HEK293T (cell line): ENCODE data around the gene HOXC5.
A peak's percentile ranks its signal among the peaks of the same experiment; 100 is the strongest.

Source experiments
- CTCF ChIA-PET: fragments of 350-600 bp; formaldehyde crosslinking; extraction: SDS; loops from one replicate; lab custom pipeline; 2021; ENCODE audit warnings: antibody characterized with exemption, inconsistent platforms; lab: Yijun Ruan, JAX
- POLR2A ChIA-PET: fragments of 350-600 bp; formaldehyde crosslinking; extraction: SDS; loops from one replicate; lab custom pipeline; 2020; ENCODE audit warnings: antibody characterized with exemption, inconsistent platforms; lab: Yijun Ruan, JAX
- DNase-seq: peaks from one replicate; pipeline ENCODE4 v3.0.0; 2012; ENCODE audit warnings: mixed read lengths; ENCODE audit errors: extremely low spot score
- ARNT ChIP-seq: fragments of 450-650 bp; IDR thresholded peaks from 2 replicates; pipeline ENCODE4 v1.6.1; 2017; ENCODE audit warnings: mild to moderate bottlenecking
- BHLHE40 ChIP-seq: fragments of 450-650 bp; IDR thresholded peaks from 2 replicates; pipeline ENCODE4 v1.6.1; 2016; ENCODE audit warnings: mild to moderate bottlenecking, moderate library complexity, borderline replicate concordance
- CTBP1 ChIP-seq: fragments of 450-650 bp; IDR thresholded peaks from 2 replicates; pipeline ENCODE4 v1.6.1; 2016; ENCODE audit warnings: borderline replicate concordance
- ELF4 ChIP-seq: fragments of 450-650 bp; IDR thresholded peaks from 2 replicates; pipeline ENCODE4 v1.6.1; 2017; ENCODE audit warnings: antibody characterized with exemption
- FOXA1 ChIP-seq: fragments of 450-650 bp; IDR thresholded peaks from 2 replicates; pipeline ENCODE4 v1.6.1; 2016; ENCODE audit warnings: mild to moderate bottlenecking
- FOXK2 ChIP-seq: fragments of 450-650 bp; IDR thresholded peaks from 2 replicates; pipeline ENCODE4 v1.6.1; 2016; ENCODE audit warnings: mild to moderate bottlenecking
- FOXM1 ChIP-seq: fragments of 450-650 bp; IDR thresholded peaks from 2 replicates; pipeline ENCODE4 v1.6.1; 2017; ENCODE audit warnings: mild to moderate bottlenecking, borderline replicate concordance
- HDGF ChIP-seq: fragments of 450-650 bp; IDR thresholded peaks from 2 replicates; pipeline ENCODE4 v1.6.1; 2017; ENCODE audit warnings: antibody characterized with exemption, borderline replicate concordance
- L3MBTL2 ChIP-seq: fragments of 450-650 bp; conservative IDR thresholded peaks from 2 replicates; pipeline ENCODE4 v1.6.1; 2016; ENCODE audit warnings: mild to moderate bottlenecking
- LEF1 ChIP-seq: fragments of 450-650 bp; IDR thresholded peaks from 2 replicates; pipeline ENCODE4 v1.6.1; 2017; ENCODE audit warnings: mild to moderate bottlenecking, borderline replicate concordance
- NFRKB ChIP-seq: fragments of 450-650 bp; IDR thresholded peaks from 2 replicates; pipeline ENCODE4 v1.6.1; 2016; ENCODE audit warnings: mild to moderate bottlenecking, moderate library complexity
- SP1 ChIP-seq: fragments of 450-650 bp; IDR thresholded peaks from 2 replicates; pipeline ENCODE4 v1.6.1; 2017
- SUZ12 ChIP-seq: fragments of 450-650 bp; IDR thresholded peaks from 2 replicates; pipeline ENCODE4 v1.6.1; 2016; ENCODE audit warnings: mild to moderate bottlenecking
- TARDBP ChIP-seq: fragments of 450-650 bp; IDR thresholded peaks from 2 replicates; pipeline ENCODE4 v1.6.1; 2016
- ZNF384 ChIP-seq: fragments of 450-650 bp; IDR thresholded peaks from 2 replicates; pipeline ENCODE4 v1.6.1; 2016
- TF ChIP-seq, protein P1 (sequence below): fragments of 450-650 bp; IDR thresholded peaks from 2 replicates; pipeline ENCODE4 v1.6.1; 2016

The HOXC5 gene

DNA sequence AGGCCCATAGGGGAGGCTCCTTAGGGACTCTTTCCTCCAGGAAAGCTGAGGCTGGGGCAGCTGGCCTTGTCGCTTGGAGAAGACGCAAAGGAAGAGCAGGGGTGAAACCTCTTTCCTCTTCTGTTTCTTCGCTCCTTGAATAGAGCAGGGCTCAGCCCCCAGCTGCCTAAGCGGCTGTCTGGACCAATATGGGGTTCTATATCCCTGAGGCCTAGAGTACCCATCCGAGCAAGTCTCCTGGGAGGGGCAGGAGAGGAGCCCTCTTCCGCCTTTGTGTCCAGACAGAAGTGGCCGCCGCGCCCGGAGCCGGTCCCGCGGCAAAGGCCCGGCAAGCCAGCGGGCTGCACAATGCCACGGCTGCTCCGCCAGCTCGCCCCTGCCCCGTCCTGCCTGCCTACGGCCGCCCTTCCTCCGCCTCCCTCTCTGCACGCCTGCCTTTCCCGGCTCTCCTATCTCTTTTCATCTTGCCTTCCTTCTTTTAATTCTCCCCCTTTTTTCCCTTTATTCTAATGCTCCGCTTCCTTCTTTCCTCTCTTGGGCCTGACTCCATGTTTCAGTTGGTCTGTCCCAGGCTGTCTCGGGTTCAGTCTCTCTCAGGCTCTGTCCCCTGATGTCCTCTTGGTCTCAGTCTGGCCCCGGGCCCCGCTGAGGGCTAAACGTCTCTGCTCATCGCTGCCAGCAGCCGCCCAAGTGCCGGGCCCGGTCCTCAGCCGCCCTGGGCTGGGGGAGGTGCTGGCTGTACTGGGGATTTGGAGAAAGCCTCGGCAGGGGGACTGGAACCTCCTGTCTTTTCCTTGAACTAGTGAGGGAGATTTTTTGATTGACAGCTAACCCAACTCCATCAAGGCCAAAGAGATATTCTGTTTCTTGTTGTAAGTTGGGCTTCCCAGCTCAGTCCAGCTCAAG, 35.4 kb upstream of the HOXC5 start:
- no peak for TF ChIP-seq L3MBTL2
- TF ChIP-seq CTBP1 = peak; percentile 48; the same call in 1 of the 2 replicates
- TF ChIP-seq ZNF384 = no peak
- TF ChIP-seq HDGF = no peak
- TF ChIP-seq, protein P1, sequence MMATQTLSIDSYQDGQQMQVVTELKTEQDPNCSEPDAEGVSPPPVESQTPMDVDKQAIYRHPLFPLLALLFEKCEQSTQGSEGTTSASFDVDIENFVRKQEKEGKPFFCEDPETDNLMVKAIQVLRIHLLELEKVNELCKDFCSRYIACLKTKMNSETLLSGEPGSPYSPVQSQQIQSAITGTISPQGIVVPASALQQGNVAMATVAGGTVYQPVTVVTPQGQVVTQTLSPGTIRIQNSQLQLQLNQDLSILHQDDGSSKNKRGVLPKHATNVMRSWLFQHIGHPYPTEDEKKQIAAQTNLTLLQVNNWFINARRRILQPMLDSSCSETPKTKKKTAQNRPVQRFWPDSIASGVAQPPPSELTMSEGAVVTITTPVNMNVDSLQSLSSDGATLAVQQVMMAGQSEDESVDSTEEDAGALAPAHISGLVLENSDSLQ = peak; percentile 98
- no peak for TF ChIP-seq ELF4
- CTCF ChIA-PET = interaction anchor here (0.6 to 4.8 kb wide), 6 partner anchors 9 to 241 kb away, joined by 3 to 27 read pairs (median 5); partner anchors contain the start of gene HOXC10
- DNase-seq = no peak
- POLR2A ChIA-PET = interaction anchor here (0.7 to 7.6 kb wide), 7 partner anchors 11 to 210 kb away, joined by 3 to 69 read pairs (median 4); partner anchors contain the start of genes HOXC10 and HOXC8

DNA sequence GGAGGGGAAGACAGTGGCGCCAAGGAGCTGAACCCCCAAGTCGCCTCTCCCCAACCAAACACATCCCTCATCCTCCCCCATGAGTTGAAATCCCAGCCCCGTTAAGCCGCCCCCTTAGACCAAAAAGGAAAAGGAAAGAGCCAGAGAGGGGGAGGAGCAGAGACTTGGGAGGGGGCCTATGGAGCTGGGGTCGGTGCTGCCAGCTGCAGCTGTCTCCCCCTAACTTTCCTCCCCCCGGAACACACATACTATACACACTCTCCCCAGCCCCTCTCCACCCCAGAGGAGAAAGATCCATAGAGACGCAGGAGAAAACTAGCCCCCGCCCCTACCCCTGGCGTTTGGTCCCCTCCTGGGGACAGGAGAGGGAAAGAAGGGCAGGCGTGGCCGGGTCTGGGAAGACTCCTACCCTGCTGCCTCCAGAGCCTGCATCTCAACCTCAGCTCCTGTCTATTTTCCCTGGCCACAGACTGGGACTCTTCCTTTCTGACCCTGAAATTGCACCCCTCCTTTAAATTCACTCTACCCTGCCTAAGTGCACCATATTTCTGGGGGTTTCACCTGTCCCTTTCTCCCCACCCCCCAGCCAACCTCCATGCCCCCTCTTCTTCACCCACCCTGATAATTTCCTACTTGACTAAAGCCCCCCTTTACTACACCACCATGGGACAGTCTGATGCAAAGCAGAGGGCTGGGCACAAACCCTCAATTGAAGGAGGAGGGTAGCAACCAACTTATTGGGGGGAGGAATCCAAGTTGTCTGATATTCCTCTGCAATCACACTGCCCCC, 34.5 kb upstream of the HOXC5 start:
- POLR2A ChIA-PET = interaction anchor here (0.7 to 7.6 kb wide), 5 partner anchors 11 to 210 kb away, joined by 3 to 69 read pairs (median 3); partner anchors contain the start of gene HOXC10
- no peak for DNase-seq
- TF ChIP-seq FOXM1 = no peak
- TF ChIP-seq SUZ12 = no peak
- TF ChIP-seq, protein P1 = no peak
- TF ChIP-seq L3MBTL2 = no peak
- TF ChIP-seq LEF1 = no peak
- TF ChIP-seq TARDBP = no peak
- TF ChIP-seq HDGF = no peak
- no peak for TF ChIP-seq FOXA1
- no peak for TF ChIP-seq FOXK2
- TF ChIP-seq ZNF384 = no peak
- TF ChIP-seq NFRKB = no peak
- TF ChIP-seq CTBP1 = no peak
- TF ChIP-seq BHLHE40 = no peak
- TF ChIP-seq ARNT = no peak
- no peak for TF ChIP-seq SP1
- CTCF ChIA-PET = interaction anchor here (0.6 to 4.8 kb wide), 8 partner anchors 10 to 255 kb away, joined by 3 to 27 read pairs (median 4); partner anchors contain the start of gene HOXC10

DNA sequence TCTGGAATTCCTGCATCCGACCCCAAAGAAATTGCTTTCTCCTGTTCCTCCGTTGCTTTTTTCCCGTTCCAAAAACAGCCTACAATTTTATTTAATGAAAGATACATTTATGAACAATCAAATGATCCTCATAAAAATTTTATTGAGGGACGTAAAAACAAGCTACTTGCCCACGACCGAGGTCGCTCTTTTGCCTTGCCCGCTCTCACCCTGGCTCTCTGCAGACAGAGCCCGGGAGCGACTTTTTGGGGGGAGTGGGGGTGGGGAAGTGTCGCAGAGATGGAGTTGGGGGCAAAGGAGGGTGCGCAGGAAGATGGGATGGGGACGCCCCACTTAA, 34.0 kb upstream of the HOXC5 start:
- CTCF ChIA-PET = interaction anchor here (0.8 to 4.8 kb wide), 4 partner anchors 10 to 256 kb away, joined by 3 to 27 read pairs (median 8); partner anchors contain the start of gene HOXC10
- no peak for DNase-seq
- no peak for TF ChIP-seq CTBP1
- no peak for TF ChIP-seq FOXM1
- TF ChIP-seq, protein P1 = no peak
- TF ChIP-seq NFRKB = no peak
- no peak for TF ChIP-seq ARNT
- TF ChIP-seq HDGF = no peak
- TF ChIP-seq LEF1 = no peak
- no peak for TF ChIP-seq SUZ12
- TF ChIP-seq L3MBTL2 = no peak
- TF ChIP-seq ELF4 = no peak
- TF ChIP-seq TARDBP = no peak
- TF ChIP-seq FOXA1 = no peak
- no peak for TF ChIP-seq ZNF384
- TF ChIP-seq SP1 = no peak
- POLR2A ChIA-PET = interaction anchor here (0.8 to 7.6 kb wide), 3 partner anchors 12 to 218 kb away, joined by 3 to 69 read pairs (median 27); partner anchors contain the start of gene HOXC10

DNA sequence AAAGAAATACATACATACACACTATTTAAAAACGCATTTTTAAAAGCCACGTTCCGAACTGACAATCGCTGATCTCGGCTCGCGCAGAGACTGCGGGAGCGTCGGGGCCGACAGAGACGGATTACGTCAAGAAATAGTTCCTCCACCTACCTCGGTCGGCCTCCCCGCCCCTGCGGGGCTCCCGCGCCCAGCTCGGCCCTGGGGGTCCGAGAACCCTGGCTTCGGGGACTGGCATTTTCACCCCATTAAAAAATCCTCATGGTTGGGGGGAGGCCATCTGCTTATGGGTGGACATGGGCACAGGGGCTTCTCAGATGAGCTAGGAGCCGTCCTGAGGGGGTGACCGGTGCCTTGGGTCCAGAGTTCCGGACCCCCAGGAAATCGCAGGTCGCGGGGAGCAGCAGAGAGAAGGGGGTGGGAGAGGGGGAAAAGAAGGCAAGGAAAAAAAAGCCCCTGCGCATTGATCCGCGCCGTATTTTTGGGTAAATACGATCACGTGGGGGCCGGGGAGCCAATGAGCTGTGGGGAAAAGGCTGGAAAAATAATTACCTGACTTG, 33.2 kb upstream of the HOXC5 start:
- no peak for DNase-seq
- CTCF ChIA-PET = interaction anchor here (0.7 to 4.8 kb wide), 6 partner anchors 9 to 33 kb away, joined by 3 to 27 read pairs (median 5); partner anchors contain the start of genes HOXC10 and HOXC5

More for the DNA sequence above, 33.2 kb upstream of the HOXC5 start:
- no peak for TF ChIP-seq TARDBP
- TF ChIP-seq L3MBTL2 = no peak; the same call in none of the 2 replicates
- no peak for TF ChIP-seq SP1
- TF ChIP-seq ELF4 = no peak
- no peak for TF ChIP-seq ARNT
- no peak for TF ChIP-seq SUZ12
- no peak for TF ChIP-seq CTBP1
- TF ChIP-seq, protein P1 = peak; percentile 96
- TF ChIP-seq NFRKB = no peak
- POLR2A ChIA-PET = interaction anchor here (0.6 to 7.6 kb wide), 18 partner anchors 8 to 280 kb away, joined by 3 to 69 read pairs (median 4); partner anchors contain the start of genes HOXC10, HOXC8 and SMUG1
